ENCODE results near the gene SPAG16. TPM values are rescaled to one million over a fixed set of nuclear protein-coding genes. Genes with fewer than 3 reads are reported as not detected.

The SPAG16 gene
- total and polyA plus RNA-seq, 2 donors from 2014 or later, result 35.9 to 38.5 TPM

GRCh38 chr2:213723707-213724106, 439.4 kb downstream of the SPAG16 start:
- Histone ChIP-seq H3K4me3 (ENCODE audit: low read length in 3 of 3) (no peak overlapping the region), H3K4me1 (ENCODE audit: control insufficient read depth in 2 of 3, insufficient read depth in 2 of 3, low read depth in 1 of 3, low read length in 3 of 3) (no peaks in the 10 kb centered on the region), H3K36me3 (ENCODE audit: control insufficient read depth in 2 of 3, insufficient read depth in 3 of 3, low read length in 3 of 3) (no peaks in the 10 kb centered on the region), H3K27ac (ENCODE audit: low read depth in 2 of 2, low read length in 2 of 2) (no peak overlapping the region), H3K9ac (ENCODE audit: low read length in 3 of 3) (no peak overlapping the region), H3K9me3 (ENCODE audit: control insufficient read depth in 2 of 3, insufficient read depth in 1 of 3, low read length in 3 of 3) (no peaks in the 10 kb centered on the region), H3K27me3 (ENCODE audit: control insufficient read depth, insufficient read depth, low read length) (no peaks in the 10 kb centered on the region)
- FAIRE-seq, result no peak
- TF ChIP-seq, protein P1, sequence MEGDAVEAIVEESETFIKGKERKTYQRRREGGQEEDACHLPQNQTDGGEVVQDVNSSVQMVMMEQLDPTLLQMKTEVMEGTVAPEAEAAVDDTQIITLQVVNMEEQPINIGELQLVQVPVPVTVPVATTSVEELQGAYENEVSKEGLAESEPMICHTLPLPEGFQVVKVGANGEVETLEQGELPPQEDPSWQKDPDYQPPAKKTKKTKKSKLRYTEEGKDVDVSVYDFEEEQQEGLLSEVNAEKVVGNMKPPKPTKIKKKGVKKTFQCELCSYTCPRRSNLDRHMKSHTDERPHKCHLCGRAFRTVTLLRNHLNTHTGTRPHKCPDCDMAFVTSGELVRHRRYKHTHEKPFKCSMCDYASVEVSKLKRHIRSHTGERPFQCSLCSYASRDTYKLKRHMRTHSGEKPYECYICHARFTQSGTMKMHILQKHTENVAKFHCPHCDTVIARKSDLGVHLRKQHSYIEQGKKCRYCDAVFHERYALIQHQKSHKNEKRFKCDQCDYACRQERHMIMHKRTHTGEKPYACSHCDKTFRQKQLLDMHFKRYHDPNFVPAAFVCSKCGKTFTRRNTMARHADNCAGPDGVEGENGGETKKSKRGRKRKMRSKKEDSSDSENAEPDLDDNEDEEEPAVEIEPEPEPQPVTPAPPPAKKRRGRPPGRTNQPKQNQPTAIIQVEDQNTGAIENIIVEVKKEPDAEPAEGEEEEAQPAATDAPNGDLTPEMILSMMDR (IDR thresholded peaks at IDR 0.05; ENCODE audit: borderline replicate concordance, extremely low read depth, insufficient read depth), result no peak
- intact Hi-C loops (cut with DNase I), result no loop called here
- no peak for DNase-seq

DNA sequence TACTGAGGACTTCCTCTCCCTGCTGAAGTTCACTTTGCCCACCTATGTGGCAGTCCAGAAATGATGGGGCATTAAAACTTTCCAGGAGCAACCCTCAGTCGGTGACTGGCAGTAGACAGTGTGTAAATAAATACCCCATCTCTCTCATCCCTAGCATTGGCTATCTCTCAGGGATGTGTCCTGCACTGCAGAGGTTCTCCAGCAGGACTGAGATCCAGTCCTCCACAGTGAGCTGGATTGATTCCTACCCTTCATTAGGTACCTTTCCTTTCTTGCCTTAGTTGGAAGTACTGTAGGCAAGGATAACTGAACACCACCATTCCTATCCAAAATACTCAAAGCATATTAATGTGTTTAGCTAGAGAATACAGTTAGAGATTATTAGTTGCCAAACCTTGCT, 441.8 kb downstream of the SPAG16 start:
- Histone ChIP-seq H3K4me3 (ENCODE audit: low read length in 3 of 3) (no peak overlapping the region), H3K9ac (ENCODE audit: low read length in 3 of 3) (no peak overlapping the region), H3K27me3 (ENCODE audit: control insufficient read depth, insufficient read depth, low read length) (no peaks in the 10 kb centered on the region), H3K27ac (ENCODE audit: low read depth in 2 of 2, low read length in 2 of 2) (no peak overlapping the region), H3K9me3 (ENCODE audit: control insufficient read depth in 2 of 3, insufficient read depth in 1 of 3, low read length in 3 of 3) (no peaks in the 10 kb centered on the region), H3K4me1 (ENCODE audit: control insufficient read depth in 2 of 3, insufficient read depth in 2 of 3, low read depth in 1 of 3, low read length in 3 of 3) (no peaks in the 10 kb centered on the region), H3K36me3 (ENCODE audit: control insufficient read depth in 2 of 3, insufficient read depth in 3 of 3, low read length in 3 of 3) (no peaks in the 10 kb centered on the region)
- TF ChIP-seq, protein P1 (IDR thresholded peaks at IDR 0.05; ENCODE audit: borderline replicate concordance, extremely low read depth, insufficient read depth), result no peak
- intact Hi-C loops (cut with DNase I), result no loop called here
- no peak for FAIRE-seq
- no peak for DNase-seq

DNA sequence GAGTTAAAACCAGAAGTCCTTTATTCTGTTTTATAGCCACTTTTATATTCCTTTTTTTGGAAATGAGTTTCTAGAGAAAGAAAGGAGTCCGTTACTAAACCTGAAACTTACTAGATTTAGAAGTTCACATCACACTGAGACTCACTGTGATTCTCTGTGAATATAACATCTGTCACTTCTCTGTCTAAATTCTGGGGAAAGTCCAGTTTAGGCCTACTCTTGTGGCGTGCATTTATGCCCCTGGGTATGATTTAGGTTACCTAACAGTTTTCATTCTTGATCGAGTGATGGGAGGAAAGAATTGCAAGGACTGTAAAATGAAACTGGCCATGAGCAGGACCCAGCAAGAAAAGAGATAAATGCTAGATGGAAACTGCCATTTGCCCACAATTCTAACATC, 449.6 kb downstream of the SPAG16 start:
- Histone ChIP-seq H3K36me3 (ENCODE audit: control insufficient read depth in 2 of 3, insufficient read depth in 3 of 3, low read length in 3 of 3) (no peaks in the 10 kb centered on the region), H3K27me3 (ENCODE audit: control insufficient read depth, insufficient read depth, low read length) (no peaks in the 10 kb centered on the region), H3K9ac (ENCODE audit: low read length in 3 of 3) (no peak overlapping the region), H3K4me1 (ENCODE audit: control insufficient read depth in 2 of 3, insufficient read depth in 2 of 3, low read depth in 1 of 3, low read length in 3 of 3) (no peaks in the 10 kb centered on the region), H3K27ac (ENCODE audit: low read depth in 2 of 2, low read length in 2 of 2) (no peak overlapping the region), H3K9me3 (ENCODE audit: control insufficient read depth in 2 of 3, insufficient read depth in 1 of 3, low read length in 3 of 3) (no peaks in the 10 kb centered on the region), H3K4me3 (ENCODE audit: low read length in 3 of 3) (no peak overlapping the region)
- DNase-seq (no peak), FAIRE-seq (no peak)
- intact Hi-C loops (cut with DNase I), result no loop called here
- TF ChIP-seq, protein P1 (IDR thresholded peaks at IDR 0.05; ENCODE audit: borderline replicate concordance, extremely low read depth, insufficient read depth), result no peak

DNA sequence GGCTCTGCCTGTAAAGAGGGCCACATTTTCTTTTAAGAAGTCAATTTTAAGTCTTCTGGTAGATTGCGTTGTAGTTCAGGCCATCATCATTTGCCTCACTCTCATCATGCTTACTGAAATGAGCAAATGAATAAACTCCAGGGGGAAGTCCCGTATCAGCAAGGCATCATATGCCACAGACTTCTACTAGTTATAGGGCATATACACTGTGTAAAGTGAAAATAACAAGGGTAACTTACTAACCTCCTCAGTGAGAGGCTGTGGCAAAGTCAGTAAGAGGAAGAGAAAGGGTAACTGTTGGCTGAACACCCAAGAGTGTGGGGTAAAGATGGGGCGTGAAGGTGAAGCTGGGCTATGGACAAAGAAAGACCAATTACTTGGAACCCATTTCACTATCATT, 456.2 kb downstream of the SPAG16 start:
- H3K27ac ChIP-seq (ENCODE audit: low read depth in 2 of 2, low read length in 2 of 2), result no peak overlapping the region
- H3K9ac ChIP-seq (ENCODE audit: low read length in 3 of 3), result no peak overlapping the region
- no peaks in the 10 kb centered on the region for H3K36me3 ChIP-seq (ENCODE audit: control insufficient read depth in 2 of 3, insufficient read depth in 3 of 3, low read length in 3 of 3)
- H3K9me3 ChIP-seq (ENCODE audit: control insufficient read depth in 2 of 3, insufficient read depth in 1 of 3, low read length in 3 of 3), result no peaks in the 10 kb centered on the region
- H3K4me1 ChIP-seq (ENCODE audit: control insufficient read depth in 2 of 3, insufficient read depth in 2 of 3, low read depth in 1 of 3, low read length in 3 of 3), result no peaks in the 10 kb centered on the region
- FAIRE-seq (no peak), DNase-seq (no peak)
- intact Hi-C loops (cut with DNase I), result no loop called here
- H3K4me3 ChIP-seq (ENCODE audit: low read length in 3 of 3), result no peak overlapping the region
- no peaks in the 10 kb centered on the region for H3K27me3 ChIP-seq (ENCODE audit: control insufficient read depth, insufficient read depth, low read length)
- TF ChIP-seq, protein P1 (IDR thresholded peaks at IDR 0.05; ENCODE audit: borderline replicate concordance, extremely low read depth, insufficient read depth), result no peak

Measured in kidney (tissue), 14 donors.